ENCODE data around the gene CTSW. TPM values are rescaled to one million over a fixed set of nuclear protein-coding genes. Genes with fewer than 3 reads are reported as not detected.

The CTSW gene
- total RNA-seq, 2 donors from 2014 or later = 0.33 to 0.78 TPM

DNA sequence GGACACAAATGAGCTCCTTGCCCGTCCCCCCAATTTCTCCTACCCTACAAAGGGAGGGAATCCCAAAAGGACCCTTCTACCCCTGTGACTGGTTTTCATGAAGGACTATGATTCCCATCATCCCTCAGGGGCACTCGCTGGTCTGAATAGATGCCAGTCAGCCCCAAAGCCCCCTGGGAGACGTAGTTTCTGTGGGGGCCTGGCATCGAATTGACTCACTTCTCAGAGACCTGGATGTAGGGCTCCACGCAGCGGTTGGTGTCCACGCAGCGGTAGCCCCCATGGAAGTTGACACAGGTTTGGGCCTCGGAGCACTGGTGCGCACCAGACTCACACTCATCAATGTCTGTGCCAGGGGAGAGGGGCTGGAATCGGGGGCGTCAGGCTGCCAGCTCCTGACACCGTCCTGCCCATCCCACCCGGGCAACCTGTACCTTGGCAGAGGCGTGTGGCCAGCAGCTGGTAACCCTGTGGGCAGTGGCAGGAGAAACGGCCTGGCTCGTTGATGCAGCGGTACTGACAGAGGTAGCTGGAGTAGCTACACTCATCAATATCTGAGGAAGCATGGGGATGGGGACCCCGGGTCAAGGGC, 11.5 kb upstream of the CTSW start:
- ATAC-seq = no peak
- Histone ChIP-seq H3K36me3 (replicated peaks in 1 of 2; ENCODE audit: insufficient read depth in 1 of 2, low read depth in 2 of 2) (peaks cover 3 to 18% of the 10 kb centered on the region in 2 donors), H3K4me1 (peaks cover 15% of the 10 kb centered on the region), H3K9me3 (no peaks in the 10 kb centered on the region), H3K27ac (no peak overlapping the region), H3K4me3 (no peak overlapping the region), H3K27me3 (no peaks in the 10 kb centered on the region)
- peak in 1 of 4 donors; percentile 16 for DNase-seq
- intact Hi-C loops (cut with DNase I) = no loop called here
- TF ChIP-seq POLR2A (IDR thresholded peaks at IDR 0.05) = peak in 1 of 3 donors; percentile 4
- TF ChIP-seq CTCF (IDR thresholded peaks at IDR 0.05) = no peak
- 62 to 81% methylated on average over 4 to 19 of the region's 19 CpGs for WGBS, 2 donors

DNA sequence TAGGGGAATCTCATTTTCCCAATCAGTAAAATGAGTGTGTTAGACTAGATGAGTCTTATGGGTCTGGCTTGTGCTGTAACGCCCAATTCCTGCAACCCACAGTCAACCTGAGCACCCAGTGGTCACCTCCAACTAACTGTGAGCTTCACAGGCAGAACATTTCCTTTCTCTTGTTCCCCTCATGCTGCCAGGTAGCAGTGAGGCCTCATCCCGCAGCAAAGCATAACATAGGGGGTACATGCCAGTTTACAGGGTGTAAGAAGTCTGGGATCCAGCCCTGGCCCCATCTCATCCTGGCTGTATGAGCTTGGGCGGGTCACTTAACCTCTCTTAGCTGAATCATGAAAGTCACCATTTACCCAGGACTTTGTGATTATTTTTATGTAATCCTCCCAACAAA, 10.7 kb upstream of the CTSW start:
- H3K4me3 ChIP-seq = no peak overlapping the region
- H3K27ac ChIP-seq = no peak overlapping the region
- DNase-seq = no peak
- WGBS, 2 donors = 69 to 82% methylated on average over 3 of the region's 3 CpGs
- H3K36me3 ChIP-seq (replicated peaks in 1 of 2; ENCODE audit: insufficient read depth in 1 of 2, low read depth in 2 of 2) = peaks cover 3 to 13% of the 10 kb centered on the region in 2 donors
- peaks cover 20% of the 10 kb centered on the region for H3K4me1 ChIP-seq
- TF ChIP-seq CTCF (IDR thresholded peaks at IDR 0.05) (no peak), POLR2A (IDR thresholded peaks at IDR 0.05) (no peak)
- no peaks in the 10 kb centered on the region for H3K27me3 ChIP-seq
- intact Hi-C loops (cut with DNase I) = no loop called here
- H3K9me3 ChIP-seq = no peaks in the 10 kb centered on the region
- no peak for ATAC-seq

DNA sequence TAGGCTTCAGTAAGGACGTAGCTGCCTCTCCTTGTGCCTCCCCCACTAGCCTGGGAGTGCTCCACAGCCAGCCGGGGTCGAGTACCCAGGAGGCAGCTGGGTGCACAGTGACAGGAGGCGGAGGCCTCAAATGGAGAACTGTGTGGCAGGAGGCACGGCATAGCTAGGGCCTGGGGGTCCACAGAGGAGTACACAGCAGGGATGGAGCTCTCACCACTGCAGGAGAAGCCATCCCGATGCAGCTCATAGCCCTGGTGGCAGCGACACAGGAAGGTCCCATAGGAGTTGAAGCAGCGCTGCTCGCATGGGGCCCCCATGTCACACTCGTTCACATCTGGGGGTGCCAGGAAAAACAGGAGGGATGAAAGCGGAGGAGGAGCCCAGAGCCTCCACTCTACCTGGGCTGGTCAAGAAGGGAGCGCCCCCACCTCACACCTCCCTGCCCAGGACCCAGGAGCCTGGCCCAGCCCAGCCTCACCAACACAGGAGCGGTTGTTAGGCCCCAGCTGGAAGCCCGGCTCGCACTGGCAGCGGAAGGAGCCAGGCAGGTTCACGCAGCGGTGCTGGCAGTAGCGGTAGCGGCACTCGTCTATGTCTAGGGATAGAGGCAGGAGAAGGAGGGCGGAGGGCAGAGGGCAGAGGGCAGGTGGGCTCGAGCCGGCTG, 9.9 kb upstream of the CTSW start:
- no peak overlapping the region for H3K27ac ChIP-seq
- peak in 1 of 4 donors; percentile 12 for DNase-seq

DNA sequence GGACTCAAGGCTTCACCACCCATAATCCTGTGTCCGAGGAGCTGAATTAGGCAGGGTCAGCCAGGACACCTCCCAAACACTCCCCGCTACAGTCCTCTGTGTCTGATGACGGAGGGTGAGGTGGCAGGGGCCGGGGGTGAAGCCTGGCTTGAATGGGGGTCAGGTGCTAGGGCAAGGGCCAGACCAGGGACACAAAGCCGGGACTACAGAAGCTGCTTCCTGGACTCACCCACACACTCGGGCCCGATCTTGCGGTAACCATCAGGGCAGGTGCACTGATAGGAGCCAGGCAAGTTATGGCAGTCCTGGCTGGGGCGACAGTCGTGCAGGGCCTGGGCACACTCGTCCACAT, 9.4 kb upstream of the CTSW start:
- Histone ChIP-seq H3K4me3 (no peak overlapping the region), H3K27ac (no peak overlapping the region), H3K27me3 (no peaks in the 10 kb centered on the region), H3K9me3 (no peaks in the 10 kb centered on the region), H3K4me1 (peaks cover 25% of the 10 kb centered on the region), H3K36me3 (replicated peaks in 1 of 2; ENCODE audit: insufficient read depth in 1 of 2, low read depth in 2 of 2) (peaks cover 3 to 4% of the 10 kb centered on the region in 2 donors)
- intact Hi-C loops (cut with DNase I) = no loop called here
- ATAC-seq = no peak
- DNase-seq = peak in 1 of 4 donors; percentile 16
- no peak for TF ChIP-seq POLR2A (IDR thresholded peaks at IDR 0.05)
- TF ChIP-seq CTCF (IDR thresholded peaks at IDR 0.05) = no peak
- 68 to 70% methylated on average over 5 to 11 of the region's 11 CpGs for whole genome bisulfite sequencing, 2 donors

More for the DNA sequence above, 9.9 kb upstream of the CTSW start:
- H3K4me1 ChIP-seq = peaks cover 25% of the 10 kb centered on the region
- H3K9me3 ChIP-seq = no peaks in the 10 kb centered on the region
- ATAC-seq = no peak
- 77 to 83% methylated on average over 16 to 24 of the region's 24 CpGs for WGBS, 2 donors
- no peaks in the 10 kb centered on the region for H3K27me3 ChIP-seq
- peaks cover 3 to 6% of the 10 kb centered on the region in 2 donors for H3K36me3 ChIP-seq (replicated peaks in 1 of 2; ENCODE audit: insufficient read depth in 1 of 2, low read depth in 2 of 2)
- TF ChIP-seq POLR2A (IDR thresholded peaks at IDR 0.05) (no peak), CTCF (IDR thresholded peaks at IDR 0.05) (no peak)
- intact Hi-C loops (cut with DNase I) = no loop called here
- no peak overlapping the region for H3K4me3 ChIP-seq
